Calu3 (cell line): ENCODE results near the gene ERAP2. TPM values are rescaled to one million over a fixed set of nuclear protein-coding genes. Genes with fewer than 3 reads are reported as not detected.
A peak's percentile ranks its signal among the peaks of the same experiment; 100 is the strongest.

ENCODE experiments used
- Bru-seq: library from RNA; stranded (reverse); fragments of 400-500 nt; gene quantifications from one replicate; lab custom pipeline; 2021; lab: Mats Ljungman, UMichigan
- BruChase-seq, 2 experiments: library from RNA; stranded (reverse); fragments of 400-500 nt; gene quantifications; one replicate each; lab custom pipeline; 2021; lab: Mats Ljungman, UMichigan
- BruUV-seq: library from RNA; stranded (reverse); fragments of 400-500 nt; replicated peaks from 2 replicates; lab custom pipeline; 2021; lab: Mats Ljungman, UMichigan
- CTCF ChIA-PET: fragments of 300-600 bp; sonication (Branson Sonifier 250); formaldehyde crosslinking; loops from one replicate; lab custom pipeline; 2022; ENCODE audit warnings: antibody characterized with exemption; lab: Charles Lee
- DNase-seq: peaks from one replicate; pipeline ENCODE4 v3.0.0; 2022
- H3K27ac Mint-ChIP-seq: one replicate; pipeline ENCODE4 v1.8.0; 2022; ENCODE audit warnings: mixed read lengths; ENCODE audit not compliant: unreplicated experiment
- H3K27me3 Mint-ChIP-seq: one replicate; pipeline ENCODE4 v1.8.0; 2022; ENCODE audit warnings: mixed read lengths; ENCODE audit not compliant: unreplicated experiment
- H3K36me3 Mint-ChIP-seq: one replicate; pipeline ENCODE4 v1.8.0; 2022; ENCODE audit warnings: mild to moderate bottlenecking, moderate library complexity, mixed read lengths; ENCODE audit not compliant: insufficient read depth, unreplicated experiment
- H3K4me1 Mint-ChIP-seq: one replicate; pipeline ENCODE4 v1.8.0; 2022; ENCODE audit warnings: mild to moderate bottlenecking, low read depth, mixed read lengths; ENCODE audit not compliant: unreplicated experiment
- H3K4me3 Mint-ChIP-seq: one replicate; pipeline ENCODE4 v1.8.0; 2022; ENCODE audit warnings: mild to moderate bottlenecking, low read depth, moderate library complexity, mixed read lengths; ENCODE audit not compliant: unreplicated experiment
- H3K9me3 Mint-ChIP-seq: one replicate; pipeline ENCODE4 v1.8.0; 2022; ENCODE audit warnings: low read depth, mixed read lengths; ENCODE audit not compliant: unreplicated experiment
- CTCF ChIP-seq: fragments of 200-600 bp; IDR thresholded peaks from one replicate; pipeline ENCODE4 v1.8.0; 2022; ENCODE audit warnings: antibody characterized with exemption; ENCODE audit not compliant: unreplicated experiment
- intact Hi-C: fragments of 100-400 bp; cut with micrococcal nuclease; formaldehyde crosslinking; loops from one replicate; pipeline ENCODE4 v1.10.0; 2022; ENCODE audit not compliant: unreplicated experiment
- long read RNA-seq: library from polyadenylated mRNA; stranded (forward); transcript quantifications from one replicate; pipeline ENCODE4 v2.0.0, GENCODE V29; 2022
- total RNA-seq: library from RNA; stranded (reverse); gene quantifications from 2 replicates; pipeline ENCODE4 v1.2.3, GENCODE V29; 2022

The ERAP2 gene
- 67.7 TPM in 2 replicates for total RNA-seq
- percentile 74 among the genes with signal in this experiment for Bru-seq, nascent RNA
- percentile 80 among the genes with signal in this experiment for BruChase-seq, experiment 1, labeled RNA remaining after a 6-hour chase
- BruChase-seq, experiment 2, labeled RNA remaining after a 2-hour chase: percentile 71 among the genes with signal in this experiment
- long read RNA-seq, full-length matches to known transcripts: 58 of 89 reads
- long read RNA-seq, partial matches to known transcripts: 18 of 89 reads
- long read RNA-seq, other reads (novel, unspliced or antisense): 13 of 89 reads

GRCh38 chr5:96876292-96876850 is at the start of gene ERAP2:
Gene ERAP2, plus strand, starts transcription at chr5:96876500. Its CDS starts 3,186 bp downstream, at chr5:96879686.
- peaks cover 6% of the 10 kb centered on the region for H3K9me3 Mint-ChIP-seq
- peak; percentile 22 for DNase-seq
- intact Hi-C loops: loop anchor here (1.0 to 5.0 kb wide), 2 partner anchors 59 to 264 kb away; no protein-coding TSS in a partner anchor
- peak within 1 kb of the TSS; percentile 76 for H3K27ac Mint-ChIP-seq
- peak within 1 kb of the TSS; percentile 67 for H3K4me3 Mint-ChIP-seq
- H3K27me3 Mint-ChIP-seq: no peaks in the 10 kb centered on the region
- CTCF ChIA-PET: interaction anchor here (0.6 to 2.1 kb wide), 7 partner anchors 7 to 217 kb away, joined by 3 to 10 read pairs (median 4); partner anchors contain the start of gene ERAP1
- H3K36me3 Mint-ChIP-seq: peaks cover 33% of the 10 kb centered on the region
- H3K4me1 Mint-ChIP-seq: peaks cover 44% of the 10 kb centered on the region
- no peak for TF ChIP-seq CTCF
- TSS peak; percentile 70 for BruUV-seq

GRCh38 chr5:96829297-96829696 is 47.0 kb upstream of the ERAP2 start:
- CTCF ChIA-PET: no interaction called here
- no peaks in the 10 kb centered on the region for H3K4me1 Mint-ChIP-seq
- no peaks in the 10 kb centered on the region for H3K27me3 Mint-ChIP-seq
- H3K9me3 Mint-ChIP-seq: no peaks in the 10 kb centered on the region
- DNase-seq: no peak
- intact Hi-C loops: no loop called here
- TF ChIP-seq CTCF: no peak
- no TSS peak for BruUV-seq
- H3K27ac Mint-ChIP-seq: no peak overlapping the region
- H3K36me3 Mint-ChIP-seq: no peaks in the 10 kb centered on the region
- H3K4me3 Mint-ChIP-seq: no peak overlapping the region

GRCh38 chr5:96834016-96834415 is 42.3 kb upstream of the ERAP2 start:
- CTCF ChIA-PET: no interaction called here
- H3K27me3 Mint-ChIP-seq: no peaks in the 10 kb centered on the region

GRCh38 chr5:96835791-96836191 is 40.5 kb upstream of the ERAP2 start:
- no TSS peak for BruUV-seq
- intact Hi-C loops: no loop called here
- Mint-ChIP-seq H3K27me3 (no peaks in the 10 kb centered on the region), H3K27ac (no peak overlapping the region), H3K9me3 (no peaks in the 10 kb centered on the region), H3K4me3 (no peak overlapping the region), H3K36me3 (no peaks in the 10 kb centered on the region), H3K4me1 (no peaks in the 10 kb centered on the region)
- no peak for TF ChIP-seq CTCF
- DNase-seq: no peak
- CTCF ChIA-PET: interaction anchor here (0.6 kb wide), 1 partner anchor 9 kb away, joined by 3 read pairs; no protein-coding TSS in a partner anchor

More at GRCh38 chr5:96834016-96834415, 42.3 kb upstream of the ERAP2 start:
- Mint-ChIP-seq H3K4me3 (no peak overlapping the region), H3K27ac (no peak overlapping the region), H3K4me1 (no peaks in the 10 kb centered on the region), H3K9me3 (no peaks in the 10 kb centered on the region), H3K36me3 (no peaks in the 10 kb centered on the region)
- DNase-seq: no peak
- no peak for TF ChIP-seq CTCF
- BruUV-seq: no TSS peak
- intact Hi-C loops: no loop called here
